Tibial nerve (tissue), 4 donors: ENCODE data around the gene GPHN.

Experiments
- EP300 ChIP-seq, 2 donors: sonication (generic); formaldehyde crosslinking; IDR thresholded peaks; one replicate each; pipeline ENCODE4 v1.6.1; 2017; ENCODE audit warnings: antibody characterized with exemption in 2 of 2, mild to moderate bottlenecking in 1 of 2
- POLR2A ChIP-seq, 2 donors: fragments of 450-650 bp; IDR thresholded peaks; one replicate each; pipeline ENCODE4 v1.6.1; 2017; ENCODE audit warnings: antibody characterized with exemption in 2 of 2, mild to moderate bottlenecking in 2 of 2, moderate library complexity in 2 of 2
- TF ChIP-seq, protein P1 (sequence below), 5 experiments: fragments of 200-600 bp in 3 of 5; fragments of 450-650 bp in 2 of 5; sonication (generic) in 3 of 5; IDR thresholded peaks; one replicate each; pipeline ENCODE4 v1.5.1; 2016 to 2019; ENCODE audit warnings: antibody characterized with exemption in 5 of 5, mild to moderate bottlenecking in 3 of 5, moderate library complexity in 2 of 5

DNA sequence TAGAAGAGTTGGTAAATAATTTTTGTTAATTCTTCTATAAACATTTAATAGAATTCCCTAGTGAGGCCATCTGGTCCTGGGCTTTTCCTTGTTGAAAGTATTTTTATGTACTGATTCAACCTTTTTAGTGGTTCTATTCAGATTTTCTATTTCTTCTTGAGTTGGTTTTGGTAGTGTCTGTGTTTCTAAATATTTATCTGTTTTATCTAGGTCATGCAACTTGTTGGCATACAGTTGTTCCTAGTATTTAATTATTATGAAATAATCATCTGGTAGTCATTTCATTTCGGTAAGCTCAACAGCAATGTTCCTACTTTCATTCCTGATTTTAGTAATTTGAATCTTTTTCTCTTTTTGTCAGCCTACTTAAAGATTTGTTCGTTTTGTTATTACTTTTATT lies 447.2 kb downstream of the GPHN start:
- TF ChIP-seq, protein P1, sequence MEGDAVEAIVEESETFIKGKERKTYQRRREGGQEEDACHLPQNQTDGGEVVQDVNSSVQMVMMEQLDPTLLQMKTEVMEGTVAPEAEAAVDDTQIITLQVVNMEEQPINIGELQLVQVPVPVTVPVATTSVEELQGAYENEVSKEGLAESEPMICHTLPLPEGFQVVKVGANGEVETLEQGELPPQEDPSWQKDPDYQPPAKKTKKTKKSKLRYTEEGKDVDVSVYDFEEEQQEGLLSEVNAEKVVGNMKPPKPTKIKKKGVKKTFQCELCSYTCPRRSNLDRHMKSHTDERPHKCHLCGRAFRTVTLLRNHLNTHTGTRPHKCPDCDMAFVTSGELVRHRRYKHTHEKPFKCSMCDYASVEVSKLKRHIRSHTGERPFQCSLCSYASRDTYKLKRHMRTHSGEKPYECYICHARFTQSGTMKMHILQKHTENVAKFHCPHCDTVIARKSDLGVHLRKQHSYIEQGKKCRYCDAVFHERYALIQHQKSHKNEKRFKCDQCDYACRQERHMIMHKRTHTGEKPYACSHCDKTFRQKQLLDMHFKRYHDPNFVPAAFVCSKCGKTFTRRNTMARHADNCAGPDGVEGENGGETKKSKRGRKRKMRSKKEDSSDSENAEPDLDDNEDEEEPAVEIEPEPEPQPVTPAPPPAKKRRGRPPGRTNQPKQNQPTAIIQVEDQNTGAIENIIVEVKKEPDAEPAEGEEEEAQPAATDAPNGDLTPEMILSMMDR (IDR thresholded peaks at IDR 0.05): no peak
- TF ChIP-seq POLR2A (IDR thresholded peaks at IDR 0.05) (no peak), EP300 (IDR thresholded peaks at IDR 0.05) (no peak)
